ENCODE measurements around the gene ADH4.

The ADH4 gene

GRCh38 chr4:99156992-99157391 lies 12.9 kb upstream of the ADH4 start:
- no peak for TF ChIP-seq CTCF (IDR thresholded peaks at IDR 0.05; ENCODE audit: low read depth, low read length, missing control alignments)

GRCh38 chr4:99154658-99155342 lies 10.7 kb upstream of the ADH4 start:
- in situ Hi-C loops (cut with HindIII; ENCODE audit: low sequenced_read_pairs): no loop called here
- no peak for DNase-seq (ENCODE audit: low read depth)
- H3K4me3 ChIP-seq (ENCODE audit: low read depth, low read length): no peak overlapping the region
- no peak for TF ChIP-seq CTCF (IDR thresholded peaks at IDR 0.05; ENCODE audit: low read depth, low read length, missing control alignments)

More at GRCh38 chr4:99156992-99157391, 12.9 kb upstream of the ADH4 start:
- in situ Hi-C loops (cut with HindIII; ENCODE audit: low sequenced_read_pairs): no loop called here
- no peak overlapping the region for H3K4me3 ChIP-seq (ENCODE audit: low read depth, low read length)
- DNase-seq (ENCODE audit: low read depth): no peak

- no peak for DNase-seq (ENCODE audit: low read depth)
- TF ChIP-seq CTCF (IDR thresholded peaks at IDR 0.05; ENCODE audit: low read depth, low read length, missing control alignments): no peak
- in situ Hi-C loops (cut with HindIII; ENCODE audit: low sequenced_read_pairs): no loop called here
- H3K4me3 ChIP-seq (ENCODE audit: low read depth, low read length): no peak overlapping the region
Measured at GRCh38 chr4:99151995-99152394, 7.9 kb upstream of the ADH4 start.

GRCh38 chr4:99151452-99151851 lies 7.4 kb upstream of the ADH4 start:
- in situ Hi-C loops (cut with HindIII; ENCODE audit: low sequenced_read_pairs): no loop called here
- no peak for TF ChIP-seq CTCF (IDR thresholded peaks at IDR 0.05; ENCODE audit: low read depth, low read length, missing control alignments)
- no peak for DNase-seq (ENCODE audit: low read depth)

GRCh38 chr4:99149426-99150019 lies 5.4 kb upstream of the ADH4 start:
- TF ChIP-seq CTCF (IDR thresholded peaks at IDR 0.05; ENCODE audit: low read depth, low read length, missing control alignments): no peak
- no peak overlapping the region for H3K4me3 ChIP-seq (ENCODE audit: low read depth, low read length)
- in situ Hi-C loops (cut with HindIII; ENCODE audit: low sequenced_read_pairs): no loop called here
- DNase-seq (ENCODE audit: low read depth): no peak

More at GRCh38 chr4:99151452-99151851, 7.4 kb upstream of the ADH4 start:
- no peak overlapping the region for H3K4me3 ChIP-seq (ENCODE audit: low read depth, low read length)

- in situ Hi-C loops (cut with HindIII; ENCODE audit: low sequenced_read_pairs): no loop called here
- no peak for DNase-seq (ENCODE audit: low read depth)
- TF ChIP-seq CTCF (IDR thresholded peaks at IDR 0.05; ENCODE audit: low read depth, low read length, missing control alignments): no peak
- no peak overlapping the region for H3K4me3 ChIP-seq (ENCODE audit: low read depth, low read length)
Measured at GRCh38 chr4:99148550-99148949, 4.5 kb upstream of the ADH4 start.

Measured in astrocyte of the cerebellum (primary cell).